NCI-H526 treated with DMSO at 0.1 percent for 48 hours (cell line): ENCODE data around the gene POU3F1.
"Not testable (repeated sequence)": the region's sequence is repeated elsewhere in the genome, so short reads cannot be mapped to it uniquely, and the experiment has no call there.

Experiments used
- DNase-seq: peaks from one replicate; lab custom pipeline; 2025; lab: John Stamatoyannopoulos, UW

POU3F1 gene

GRCh38 chr1:38047603-38048141 lies 1.1 kb upstream of the POU3F1 start:
- no peak for DNase-seq

GRCh38 chr1:38046884-38047602 lies 450 bp upstream of the POU3F1 start:
- peak; percentile 91 for DNase-seq

GRCh38 chr1:38045401-38046332 lies 926 bp downstream of the POU3F1 start:
- DNase-seq = peak; percentile 76

GRCh38 chr1:38044221-38045215 lies 2.1 kb downstream of the POU3F1 start:
- peak; percentile 73 for DNase-seq

- no peak for DNase-seq
Observed at GRCh38 chr1:38043036-38043747, 3.4 kb downstream of the POU3F1 start.

GRCh38 chr1:38041936-38042834 lies 4.4 kb downstream of the POU3F1 start:
- no peak for DNase-seq

GRCh38 chr1:38039331-38040088 lies 7.1 kb downstream of the POU3F1 start:
- no peak for DNase-seq

GRCh38 chr1:38038861-38039260 lies 7.7 kb downstream of the POU3F1 start:
- DNase-seq = no peak

- DNase-seq = no peak
Observed at GRCh38 chr1:38037221-38037939, 9.2 kb downstream of the POU3F1 start.

GRCh38 chr1:38034871-38035270 lies 11.7 kb downstream of the POU3F1 start:
- no peak for DNase-seq

GRCh38 chr1:38032992-38033391 lies 13.6 kb downstream of the POU3F1 start:
- DNase-seq = not testable (repeated sequence)

GRCh38 chr1:38031513-38031866 lies 15.1 kb downstream of the POU3F1 start:
- no peak for DNase-seq

GRCh38 chr1:38030596-38031512 lies 15.7 kb downstream of the POU3F1 start:
- DNase-seq = no peak

- DNase-seq = no peak
Observed at GRCh38 chr1:38029685-38030511, 16.7 kb downstream of the POU3F1 start.

- DNase-seq = peak; percentile 27
Observed at GRCh38 chr1:38029081-38029681, 17.4 kb downstream of the POU3F1 start.

GRCh38 chr1:38028671-38029070 lies 17.9 kb downstream of the POU3F1 start:
- no peak for DNase-seq
